Epithelial cell of proximal tubule (primary cell): ENCODE data around the gene NAPA. TPM values are rescaled to one million over a fixed set of nuclear protein-coding genes. Genes with fewer than 3 reads are reported as not detected.

Source experiments
- DNase-seq: peaks from one replicate; pipeline ENCODE4 v3.0.0-alpha.2; 2011; ENCODE audit warnings: low read depth
- H3K4me3 ChIP-seq: 2 replicates; pipeline ENCODE4 v1.5.1; 2011; ENCODE audit warnings: low read depth, mild to moderate bottlenecking, low read length
- CTCF ChIP-seq: conservative IDR thresholded peaks from 2 replicates; pipeline ENCODE4 v1.5.1; 2012; ENCODE audit warnings: low read depth, mild to moderate bottlenecking, low read length
- total RNA-seq: library from RNA; depleted of rRNA; stranded (reverse); fragments of >200 nt; gene quantifications from 2 replicates; pipeline ENCODE4 v1.2.3, GENCODE V29; 2015

Gene NAPA
- total RNA-seq, 1 donor from 2014 or later = 78.9 TPM

- no peak for DNase-seq
- no peak for TF ChIP-seq CTCF
- no peak overlapping the region for H3K4me3 ChIP-seq
Observed at GRCh38 chr19:47492137-47492533, 22.7 kb downstream of the NAPA start.

GRCh38 chr19:47491358-47492136 lies 23.3 kb downstream of the NAPA start:
- DNase-seq = no peak
- TF ChIP-seq CTCF = no peak
- no peak overlapping the region for H3K4me3 ChIP-seq

- no peak for DNase-seq
- H3K4me3 ChIP-seq = no peak overlapping the region
- TF ChIP-seq CTCF = no peak
Observed at GRCh38 chr19:47490847-47491246, 24.0 kb downstream of the NAPA start.

- no peak overlapping the region for H3K4me3 ChIP-seq
- no peak for TF ChIP-seq CTCF
- DNase-seq = no peak
Observed at GRCh38 chr19:47490031-47490430, 24.8 kb downstream of the NAPA start.

GRCh38 chr19:47489072-47489914 lies 25.6 kb downstream of the NAPA start:
- DNase-seq = no peak

More at GRCh38 chr19:47489072-47489914, 25.6 kb downstream of the NAPA start:
- no peak overlapping the region for H3K4me3 ChIP-seq
- no peak for TF ChIP-seq CTCF
